Activated CD8-positive, alpha-beta memory T cell treated with anti-CD3 and anti-CD28 coated beads for 48 hours (primary cell): ENCODE data around the gene RAB40AL.

Experiments
- DNase-seq, 3 experiments: peaks; one replicate each; pipeline ENCODE4 v3.0.0-alpha.2; 2020; ENCODE audit warnings: low read depth in 2 of 3, low spot score in 2 of 3

Gene RAB40AL

DNA sequence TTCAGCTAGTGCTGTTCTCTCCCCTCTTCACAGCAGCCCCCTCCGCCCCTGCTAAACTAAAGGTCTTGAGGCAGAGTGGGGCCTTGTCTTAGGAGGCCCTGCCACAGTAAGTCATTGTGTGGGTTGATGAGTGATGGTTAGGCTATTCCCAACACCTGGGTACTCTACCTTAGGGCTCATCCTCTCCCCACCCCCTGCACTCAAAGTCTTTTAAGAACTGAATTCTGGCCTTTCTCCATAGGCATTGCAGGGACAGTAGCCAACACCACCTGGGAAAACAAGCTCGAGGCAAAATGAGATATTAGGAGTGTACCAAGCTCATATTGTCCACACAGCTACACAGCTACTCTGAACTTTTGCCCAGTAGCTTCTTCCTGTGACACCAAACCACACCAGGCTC, 42.5 kb downstream of the RAB40AL start:
- DNase-seq: no peak

DNA sequence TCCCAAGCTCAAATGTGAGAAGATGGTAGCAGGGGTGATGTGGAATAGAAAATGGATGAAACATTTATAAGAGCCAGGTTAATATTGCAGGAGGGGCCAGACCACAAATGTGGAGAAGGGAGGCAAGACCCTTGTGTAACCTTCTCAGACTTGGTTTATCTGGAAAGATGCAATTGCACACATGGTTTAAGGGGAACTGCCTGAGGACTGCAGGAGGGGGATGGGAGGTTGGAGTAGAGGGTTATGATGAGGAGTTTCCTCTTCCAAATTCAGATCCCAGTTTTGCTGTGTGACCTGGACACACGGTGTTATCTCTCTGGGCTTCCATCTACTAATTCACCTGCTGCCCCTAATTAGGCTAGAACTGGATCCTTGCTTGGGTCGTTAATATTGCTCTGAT, 46.1 kb downstream of the RAB40AL start:
- no peak for DNase-seq

DNA sequence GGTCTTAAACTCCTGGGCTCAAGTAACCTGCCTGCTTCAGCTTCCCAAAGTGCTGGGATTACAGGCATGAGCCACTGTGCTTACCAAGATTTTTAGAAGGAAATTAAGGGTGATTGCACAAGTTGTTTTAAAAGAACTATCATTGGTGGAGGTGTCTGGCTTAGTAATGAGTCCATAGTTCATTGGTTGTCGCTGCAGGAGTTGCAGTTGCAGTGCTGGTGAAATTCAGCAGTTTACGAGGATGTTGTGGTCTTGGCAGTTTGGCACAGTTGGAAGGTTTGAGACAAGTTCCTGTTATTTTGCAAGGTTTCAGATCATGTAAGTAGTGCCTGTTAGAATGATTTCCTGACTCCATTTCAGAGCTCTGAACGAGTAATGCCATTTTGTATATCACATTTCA, 48.1 kb downstream of the RAB40AL start:
- no peak for DNase-seq
